ENCODE results near the gene MYOM1. TPM values are rescaled to one million over a fixed set of nuclear protein-coding genes. Genes with fewer than 3 reads are reported as not detected.

The MYOM1 gene
- total RNA-seq, 2 donors from 2014 or later: 2.8 to 7.9 TPM

- Histone ChIP-seq H3K27me3 (no peaks in the 10 kb centered on the region), H3K36me3 (no peaks in the 10 kb centered on the region), H3K4me3 (peak overlapping the region; percentile 82), H3K4me1 (peaks cover 32% of the 10 kb centered on the region), H3K9ac (ENCODE audit: low read depth in 2 of 2, low read length in 2 of 2) (no peak overlapping the region), H3K9me3 (no peaks in the 10 kb centered on the region), H3K27ac (peak overlapping the region; percentile 5)
- TF ChIP-seq CTCF (IDR thresholded peaks at IDR 0.05): no peak
- intact Hi-C loops (cut with DNase I): no loop called here
- no peak for DNase-seq
Measured at GRCh38 chr18:3264362-3264761, 44.6 kb upstream of the MYOM1 start.

GRCh38 chr18:3263132-3263700 is 43.4 kb upstream of the MYOM1 start:
- no peak for TF ChIP-seq CTCF (IDR thresholded peaks at IDR 0.05)
- H3K36me3 ChIP-seq: no peaks in the 10 kb centered on the region
- DNase-seq: no peak
- no peaks in the 10 kb centered on the region for H3K9me3 ChIP-seq
- no peaks in the 10 kb centered on the region for H3K27me3 ChIP-seq
- H3K4me1 ChIP-seq: peaks cover 26% of the 10 kb centered on the region
- H3K9ac ChIP-seq (ENCODE audit: low read depth in 2 of 2, low read length in 2 of 2): peak overlapping the region; percentile 99
- H3K4me3 ChIP-seq: peak overlapping the region; percentile 82
- intact Hi-C loops (cut with DNase I): no loop called here
- H3K27ac ChIP-seq: peak overlapping the region; percentile 90

- Histone ChIP-seq H3K27me3 (no peaks in the 10 kb centered on the region), H3K27ac (peak overlapping the region; percentile 90), H3K36me3 (no peaks in the 10 kb centered on the region), H3K9me3 (no peaks in the 10 kb centered on the region), H3K9ac (ENCODE audit: low read depth in 2 of 2, low read length in 2 of 2) (peak overlapping the region; percentile 99), H3K4me3 (peak overlapping the region; percentile 82), H3K4me1 (peaks cover 19% of the 10 kb centered on the region)
- intact Hi-C loops (cut with DNase I): no loop called here
- TF ChIP-seq CTCF (IDR thresholded peaks at IDR 0.05): no peak
- DNase-seq: peak; percentile 41
Measured at GRCh38 chr18:3262234-3263131, 42.7 kb upstream of the MYOM1 start.

GRCh38 chr18:3261373-3262233 is 41.8 kb upstream of the MYOM1 start, which contains the start of gene MYL12B:
MYL12B (plus strand) TSS chr18:3262133; CDS start chr18:3272899, 10,766 bp downstream.
- DNase-seq: peak; percentile 88
- no peak for TF ChIP-seq CTCF (IDR thresholded peaks at IDR 0.05)
- peak within 1 kb of the TSS; percentile 99 for H3K9ac ChIP-seq (ENCODE audit: low read depth in 2 of 2, low read length in 2 of 2)
- peaks cover 16% of the 10 kb centered on the region for H3K4me1 ChIP-seq
- H3K27ac ChIP-seq: peak within 1 kb of the TSS; percentile 90
- no peaks in the 10 kb centered on the region for H3K27me3 ChIP-seq
- no peaks in the 10 kb centered on the region for H3K36me3 ChIP-seq
- H3K4me3 ChIP-seq: peak within 1 kb of the TSS; percentile 82
- intact Hi-C loops (cut with DNase I): no loop called here
- no peaks in the 10 kb centered on the region for H3K9me3 ChIP-seq

GRCh38 chr18:3260995-3261372 is 41.2 kb upstream of the MYOM1 start:
- H3K4me3 ChIP-seq: peak overlapping the region; percentile 82
- no peaks in the 10 kb centered on the region for H3K36me3 ChIP-seq
- H3K4me1 ChIP-seq: peaks cover 16% of the 10 kb centered on the region
- H3K27me3 ChIP-seq: no peaks in the 10 kb centered on the region
- intact Hi-C loops (cut with DNase I): no loop called here
- no peak for DNase-seq
- TF ChIP-seq CTCF (IDR thresholded peaks at IDR 0.05): no peak
- H3K27ac ChIP-seq: peak overlapping the region; percentile 90
- H3K9ac ChIP-seq (ENCODE audit: low read depth in 2 of 2, low read length in 2 of 2): peak overlapping the region; percentile 99
- no peaks in the 10 kb centered on the region for H3K9me3 ChIP-seq
